Activated CD4-positive, alpha-beta T cell treated with anti-CD3 and anti-CD28 coated beads for 4 hours (primary cell): ENCODE data around the gene USP30.
A peak's percentile ranks its signal among the peaks of the same experiment; 100 is the strongest.
"Not testable (repeated sequence)": the region's sequence is repeated elsewhere in the genome, so short reads cannot be mapped to it uniquely, and the experiment has no call there.

Experiments
- DNase-seq, 2 donors: peaks; one replicate each; pipeline ENCODE4 v3.0.0-alpha.2; 2020

The USP30 gene

DNA sequence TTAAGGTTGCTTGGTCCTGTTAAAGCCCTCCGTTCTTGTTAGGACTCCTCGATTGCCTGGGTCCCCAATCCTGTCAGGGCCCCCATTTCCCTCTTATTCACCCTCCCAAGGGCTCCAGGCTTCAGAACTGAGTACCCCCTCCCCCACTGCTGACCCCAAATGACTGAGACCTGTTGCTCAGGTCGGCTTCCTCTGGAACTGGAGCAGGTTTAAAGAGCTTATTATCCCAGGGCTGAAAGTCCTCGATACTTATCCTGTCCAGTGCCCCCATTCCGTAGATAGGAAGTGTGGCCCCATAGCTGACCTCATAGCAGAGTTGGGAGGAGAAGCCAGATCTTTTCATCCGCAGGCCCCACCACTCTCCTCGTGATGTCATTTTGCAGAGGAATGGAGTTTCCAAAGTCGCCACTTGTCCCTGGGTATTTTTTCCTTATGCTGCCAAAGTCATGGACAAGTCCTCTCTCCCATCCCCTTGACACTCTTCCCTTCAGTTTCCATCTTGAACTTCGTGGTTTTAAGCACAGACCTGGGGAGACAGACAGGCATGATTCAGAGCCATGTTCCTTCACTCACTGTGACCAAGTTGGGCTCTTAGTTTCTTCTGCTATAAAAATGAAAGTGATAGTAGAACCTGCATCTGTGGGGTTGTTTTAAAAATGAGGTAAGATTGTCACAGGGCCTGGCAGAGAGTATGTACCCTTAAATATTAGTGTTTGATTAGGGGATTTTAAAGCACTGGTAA is 1.2 kb downstream of the USP30 start:
- peak; percentile 18 to 33 for DNase-seq

DNA sequence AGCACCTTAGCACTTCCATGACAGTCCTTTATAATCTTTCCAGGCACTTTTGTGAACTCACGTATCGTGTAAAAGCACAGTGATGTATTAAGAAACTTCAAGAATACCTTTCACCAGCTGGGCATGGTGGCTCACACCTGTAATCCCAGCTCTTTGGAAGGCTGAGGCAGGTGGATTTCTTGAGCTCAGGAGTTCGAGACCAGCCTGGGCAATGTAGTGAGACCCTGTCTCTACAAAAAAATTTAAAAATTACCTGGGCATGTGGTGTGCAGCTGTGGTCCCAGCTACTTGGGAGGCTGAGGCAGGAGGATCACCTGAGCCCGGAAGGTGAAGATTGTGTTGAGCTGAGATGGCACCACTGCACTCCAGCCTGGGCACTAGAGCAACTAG is 1.7 kb downstream of the USP30 start:
- not testable (repeated sequence) for DNase-seq

DNA sequence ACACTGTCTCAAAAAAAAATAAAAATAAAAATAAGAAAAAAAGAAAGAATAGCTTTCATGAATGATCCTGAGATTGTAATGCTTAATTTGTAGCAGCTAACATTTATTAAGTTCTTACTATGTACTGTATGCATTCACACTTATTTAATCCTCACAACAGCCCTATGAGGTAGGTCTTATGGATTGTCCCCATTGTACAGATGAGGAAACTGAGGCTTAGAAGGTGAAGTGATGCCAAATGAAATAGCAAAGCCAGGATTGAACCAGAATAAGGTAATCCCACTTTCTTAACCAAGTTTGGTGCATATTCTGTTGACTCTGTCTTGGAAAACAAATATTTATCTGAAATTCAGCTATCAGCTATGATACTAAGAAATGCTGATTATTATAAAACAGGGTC is 2.1 kb downstream of the USP30 start:
- DNase-seq, result no peak

DNA sequence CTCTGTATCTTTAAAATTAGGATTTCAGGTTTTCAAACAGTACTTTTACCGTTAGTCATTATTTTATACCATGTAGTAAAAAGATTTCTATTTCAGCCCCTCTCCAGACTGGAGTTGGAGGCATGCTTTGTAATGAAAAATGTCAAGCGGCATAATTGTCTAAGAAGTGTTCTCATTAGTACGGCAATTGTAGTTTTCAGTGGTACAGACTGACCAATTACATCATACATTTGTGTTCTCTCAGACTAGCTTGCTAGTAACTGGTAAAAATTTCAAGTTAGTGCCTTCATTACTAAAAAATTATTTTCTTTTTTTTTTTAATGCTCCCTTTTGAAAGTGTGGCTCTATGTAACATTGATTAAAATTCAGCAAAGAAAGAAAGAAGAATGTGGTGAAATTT is 4.5 kb downstream of the USP30 start:
- no peak for DNase-seq

DNA sequence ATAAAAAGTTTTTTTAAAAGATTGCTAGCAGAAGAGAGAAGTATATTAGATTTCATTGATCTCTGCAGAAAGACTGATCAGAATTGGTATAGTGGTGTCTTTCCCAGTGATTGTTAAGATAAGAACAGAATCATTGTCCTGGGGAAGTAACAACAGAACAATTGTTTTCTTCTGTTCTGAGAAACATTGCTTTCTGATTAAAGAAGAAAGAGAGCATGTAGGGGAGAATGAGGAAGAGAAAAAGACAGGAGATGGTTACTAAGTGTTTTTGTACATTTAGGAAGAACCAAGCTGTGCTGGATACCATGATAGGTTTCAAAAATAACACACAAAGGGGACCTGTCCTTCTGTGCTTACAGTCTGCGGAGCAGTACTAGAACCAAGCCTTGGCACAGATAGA is 5.0 kb downstream of the USP30 start:
- no peak for DNase-seq

DNA sequence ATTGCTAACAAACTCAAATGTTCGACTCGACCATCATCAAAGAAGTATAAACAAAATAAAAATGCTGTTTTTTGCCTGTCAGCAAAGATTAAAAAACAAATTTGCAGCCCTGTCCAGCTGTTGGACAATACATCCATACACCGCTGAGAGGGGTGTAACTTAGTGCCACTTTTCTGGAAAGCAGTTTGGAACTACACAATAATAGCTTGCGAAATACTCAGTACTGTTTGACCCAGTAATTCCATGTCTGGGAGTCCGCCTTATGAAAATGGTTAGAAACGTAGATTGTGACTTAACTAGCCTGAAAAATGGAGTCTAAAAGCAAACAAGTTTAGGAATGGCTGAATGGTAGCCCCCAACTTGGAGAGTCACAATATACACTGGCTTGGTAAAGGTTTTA is 6.4 kb downstream of the USP30 start:
- DNase-seq, result no peak

DNA sequence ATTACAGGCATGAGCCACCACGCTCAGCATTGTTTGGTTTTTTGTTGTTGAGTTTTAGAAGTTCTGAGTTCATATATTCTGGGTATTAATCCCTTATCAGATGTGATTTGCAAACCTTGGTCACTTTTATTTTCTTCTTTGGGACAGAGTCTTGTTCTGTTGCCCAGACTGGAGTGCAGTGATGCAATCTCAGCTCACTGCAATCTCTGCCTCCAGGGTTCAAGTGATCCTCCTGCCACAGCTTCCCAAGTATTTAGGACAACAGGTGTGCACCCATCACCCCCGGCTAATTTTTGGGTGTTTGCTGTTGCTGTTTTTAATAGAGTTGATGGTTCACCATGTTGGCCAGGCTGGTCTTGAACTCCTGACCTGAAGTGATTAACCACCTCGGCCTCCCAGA is 11.8 kb downstream of the USP30 start:
- DNase-seq, result no peak

DNA sequence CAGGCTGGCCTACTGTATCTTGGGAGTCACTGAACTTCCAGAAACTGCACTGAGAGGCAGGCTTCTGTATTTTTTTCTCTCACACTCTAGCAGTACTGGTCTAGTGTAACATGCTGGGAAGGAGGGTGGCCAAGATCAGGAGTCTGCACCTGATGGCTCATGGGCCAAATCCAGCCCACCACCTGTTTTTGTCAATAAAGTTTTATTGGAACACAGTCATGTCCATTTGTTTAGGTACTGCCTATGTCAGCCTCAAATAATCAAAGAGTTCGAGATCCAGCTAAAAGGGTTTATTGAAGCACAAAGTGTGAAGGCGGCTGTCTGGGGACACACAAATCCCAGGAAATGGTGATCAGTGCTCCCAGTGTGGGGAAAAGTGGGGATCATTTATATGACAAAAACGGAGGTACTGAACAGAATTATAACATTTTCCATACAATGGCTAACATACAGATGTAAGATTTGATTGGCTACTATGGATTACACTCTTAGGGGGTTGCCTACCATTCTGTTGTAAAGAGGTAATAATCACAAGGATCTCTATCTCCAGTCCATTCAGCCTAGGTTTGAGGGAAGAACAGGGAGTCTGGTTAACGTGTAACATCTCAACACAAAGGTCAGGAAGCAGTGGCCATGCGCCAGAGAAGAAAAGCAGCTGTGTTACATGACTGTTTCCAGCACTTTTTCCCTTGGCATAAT is 12.9 kb downstream of the USP30 start:
- no peak for DNase-seq

DNA sequence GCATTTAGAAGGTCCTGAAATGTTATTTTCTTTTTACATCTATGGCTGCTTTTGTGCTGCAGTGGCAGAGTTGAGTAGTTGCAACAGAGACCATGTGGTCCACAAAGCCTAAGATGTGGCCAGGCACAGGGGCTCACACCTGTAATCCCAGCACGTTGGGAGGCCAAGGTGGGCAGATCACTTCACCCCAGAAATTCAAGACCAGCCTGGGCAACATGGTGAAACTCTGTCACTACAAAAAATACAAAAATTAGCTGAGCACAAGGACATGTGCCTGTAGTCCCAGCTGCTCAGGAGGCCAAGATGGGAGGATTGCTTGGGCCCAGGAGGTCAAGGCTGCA is 13.4 kb downstream of the USP30 start:
- DNase-seq, result no peak

DNA sequence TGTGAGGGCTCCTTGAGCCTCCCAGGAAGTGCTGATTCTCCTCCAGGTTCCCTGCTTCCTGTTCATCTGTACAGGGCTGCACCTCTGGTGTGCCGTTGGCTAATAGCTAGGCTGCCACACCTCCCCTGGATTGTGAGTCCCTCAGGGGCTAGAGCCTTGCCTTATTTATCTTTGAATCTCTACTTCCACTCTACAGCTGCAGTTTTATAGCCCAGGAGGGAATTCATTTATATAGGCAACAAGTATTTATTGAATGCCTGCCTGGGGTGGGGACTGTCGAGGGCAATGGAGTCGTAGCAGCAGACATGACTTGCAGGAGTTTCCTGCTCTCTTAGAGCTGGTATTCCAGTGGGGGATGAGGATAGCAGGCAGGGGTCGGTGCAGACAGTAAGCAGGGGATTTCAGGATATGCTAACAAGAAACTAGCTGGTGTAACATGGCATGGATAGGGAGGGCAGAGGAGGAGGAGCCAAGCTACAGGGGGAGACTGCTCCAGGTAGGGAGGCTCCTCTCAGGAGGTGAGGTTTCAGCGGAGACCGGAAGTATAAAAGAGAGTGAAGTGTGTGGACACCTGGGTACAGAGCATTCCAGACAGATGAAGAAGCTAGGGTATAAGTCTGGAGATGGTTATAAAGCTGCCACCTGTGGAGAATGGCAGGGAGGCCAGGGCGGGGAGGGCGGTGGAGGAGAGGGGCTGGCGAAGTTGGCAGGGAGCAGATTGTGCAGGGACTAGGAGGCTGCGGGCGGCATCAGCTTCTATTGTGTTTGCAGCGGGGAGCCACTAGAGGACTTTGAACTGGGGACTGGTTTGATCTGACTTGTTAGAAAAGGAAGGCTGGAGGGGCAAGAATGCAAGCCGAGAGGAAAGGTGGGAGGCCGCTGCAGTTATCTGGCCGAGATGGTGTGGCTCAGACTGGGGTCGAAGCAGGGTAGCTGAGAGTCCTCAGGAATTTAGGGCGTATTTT is 17.2 kb downstream of the USP30 start:
- no peak for DNase-seq

DNA sequence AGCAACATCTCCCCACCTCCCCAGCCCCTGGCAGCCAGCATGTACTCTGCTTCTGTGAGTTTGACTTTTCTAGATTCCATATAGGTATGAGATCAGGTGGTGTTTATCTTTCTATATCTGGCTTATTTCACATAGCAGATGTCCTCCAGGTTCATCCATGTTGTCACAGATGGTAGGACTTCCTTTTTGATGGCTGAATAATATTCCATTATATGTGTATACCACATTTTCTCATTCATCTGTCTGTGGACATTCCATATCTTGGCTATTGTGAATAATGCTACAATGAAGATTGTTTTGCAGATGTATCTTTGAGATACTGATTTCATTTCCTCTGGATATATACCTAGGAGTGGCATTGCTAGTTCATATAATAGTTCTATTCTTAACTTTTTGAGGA is 22.5 kb downstream of the USP30 start:
- DNase-seq, result no peak

DNA sequence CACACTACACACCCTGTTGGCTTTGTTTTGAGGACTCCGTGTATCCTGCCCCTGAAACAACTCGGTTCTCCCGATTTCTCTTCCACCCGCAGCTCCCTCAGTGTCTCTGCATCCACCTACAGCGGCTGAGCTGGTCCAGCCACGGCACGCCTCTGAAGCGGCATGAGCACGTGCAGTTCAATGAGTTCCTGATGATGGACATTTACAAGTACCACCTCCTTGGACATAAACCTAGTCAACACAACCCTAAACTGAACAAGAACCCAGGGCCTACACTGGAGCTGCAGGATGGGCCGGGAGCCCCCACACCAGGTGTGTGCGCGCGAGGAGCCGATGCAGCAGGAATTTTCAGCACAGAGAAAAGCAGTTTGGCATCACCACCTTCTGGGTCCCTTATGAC is 30.4 kb downstream of the USP30 start:
- DNase-seq, result no peak

DNA sequence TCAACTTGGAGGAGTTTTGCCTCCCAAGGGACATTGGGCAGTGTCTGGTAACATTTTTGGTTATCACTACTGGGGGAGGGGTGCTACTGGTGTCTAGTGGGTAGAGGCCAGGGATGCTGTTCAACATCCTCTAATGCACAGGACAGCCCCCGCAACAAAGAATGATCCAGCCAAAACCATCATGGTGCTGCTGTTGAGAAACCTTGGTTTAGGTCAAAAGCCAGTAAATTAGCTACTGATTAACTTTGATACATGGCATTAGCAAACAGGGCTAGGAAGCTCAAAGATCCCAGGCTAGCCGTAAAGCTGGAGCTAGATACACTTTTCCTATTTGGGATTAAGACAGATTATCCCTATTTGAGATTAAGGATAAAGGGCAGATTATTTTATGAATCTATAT is 32.0 kb downstream of the USP30 start:
- no peak for DNase-seq

DNA sequence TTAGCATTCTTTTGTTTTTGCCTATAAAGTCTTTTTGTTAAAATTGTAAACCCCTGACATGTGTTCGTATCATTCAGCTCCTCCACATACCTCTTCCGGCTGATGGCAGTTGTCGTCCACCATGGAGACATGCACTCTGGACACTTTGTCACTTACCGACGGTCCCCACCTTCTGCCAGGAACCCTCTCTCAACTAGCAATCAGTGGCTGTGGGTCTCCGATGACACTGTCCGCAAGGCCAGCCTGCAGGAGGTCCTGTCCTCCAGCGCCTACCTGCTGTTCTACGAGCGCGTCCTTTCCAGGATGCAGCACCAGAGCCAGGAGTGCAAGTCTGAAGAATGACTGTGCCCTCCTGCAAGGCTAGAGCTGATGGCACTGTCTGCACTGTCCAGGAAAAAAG is 33.2 kb downstream of the USP30 start:
- DNase-seq, result no peak

DNA sequence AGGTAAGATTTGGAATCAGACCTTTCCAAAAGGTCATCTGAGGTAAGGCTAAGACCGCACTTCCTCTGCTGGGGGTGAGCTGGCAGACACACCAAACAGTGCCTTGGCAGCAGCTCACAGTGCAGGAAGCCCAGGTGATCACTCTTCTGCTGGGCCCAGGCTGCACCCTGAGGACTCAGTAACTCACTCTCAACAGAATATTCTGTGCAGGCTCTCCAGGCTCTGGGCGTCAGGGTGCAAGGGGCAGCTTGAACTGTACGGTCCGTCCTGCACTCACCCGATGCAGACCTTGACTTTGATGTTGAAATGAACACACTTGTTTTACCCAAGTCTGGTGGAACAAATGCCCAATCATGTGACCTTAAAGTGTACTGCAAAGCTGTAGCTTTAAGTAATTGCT is 34.9 kb downstream of the USP30 start:
- DNase-seq, result no peak

DNA sequence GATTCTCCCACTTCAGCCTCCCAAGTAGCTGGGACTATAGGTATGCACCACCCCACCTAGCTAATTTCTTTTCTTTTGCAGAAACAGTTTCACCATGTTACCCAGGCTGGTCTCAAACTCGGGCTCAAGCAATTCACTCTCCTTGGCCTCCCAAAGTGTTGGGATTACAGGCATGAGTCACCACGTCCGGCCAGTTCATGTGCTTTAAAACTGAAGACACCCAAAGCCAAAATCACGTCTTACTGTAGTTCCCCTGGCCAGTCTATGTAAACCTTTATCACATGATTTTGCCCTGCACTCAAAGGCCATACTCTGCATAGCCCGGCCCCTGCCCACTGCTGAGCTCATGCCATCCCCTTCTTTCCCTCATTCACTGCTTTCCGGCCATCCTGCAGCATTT is 36.4 kb downstream of the USP30 start:
- no peak for DNase-seq

DNA sequence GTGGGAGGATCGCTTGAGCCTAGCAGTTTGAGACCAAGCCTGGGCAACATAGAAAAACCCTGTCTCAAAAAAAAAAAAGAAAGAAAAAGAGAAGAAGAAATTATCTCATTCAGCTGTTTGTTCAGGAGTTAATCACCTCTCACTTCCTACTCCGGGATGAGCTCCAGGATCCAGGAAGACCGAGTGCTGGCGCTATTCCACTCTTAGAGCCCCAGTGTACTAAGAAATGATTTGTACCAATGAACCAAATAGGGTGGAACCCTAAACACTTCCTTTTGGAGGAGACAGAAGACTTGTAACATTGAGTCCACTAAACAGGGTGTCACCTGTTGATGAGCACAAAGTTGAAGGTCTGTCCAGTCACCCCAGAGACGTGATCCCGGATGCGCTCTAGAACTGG is 37.3 kb downstream of the USP30 start:
- no peak for DNase-seq

DNA sequence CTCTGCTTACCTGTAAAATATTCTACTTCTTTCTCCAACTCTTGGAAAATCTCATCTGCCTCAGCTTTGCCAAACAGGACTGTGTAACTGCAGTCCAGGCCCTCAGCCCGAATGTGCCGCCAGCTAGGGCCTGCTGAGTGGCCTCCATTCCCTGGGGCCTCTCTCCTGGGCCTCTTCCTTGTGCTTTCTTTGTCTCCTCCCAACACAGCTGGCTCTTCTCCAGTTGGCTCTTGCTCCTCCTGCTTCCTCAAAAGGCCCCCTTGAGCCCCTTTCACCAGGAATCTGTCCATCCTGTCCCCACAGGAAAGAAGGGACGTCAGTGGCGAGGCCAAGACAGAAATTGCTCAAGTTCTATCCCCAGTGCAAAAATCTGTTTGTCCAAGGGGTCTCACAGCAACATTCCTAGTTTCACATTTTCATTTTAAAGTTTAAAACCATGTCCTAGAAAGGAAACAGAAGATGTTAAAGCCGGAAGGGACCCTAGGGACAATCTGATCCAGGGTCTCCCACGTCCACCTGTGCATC is 40.2 kb downstream of the USP30 start:
- DNase-seq, result no peak

DNA sequence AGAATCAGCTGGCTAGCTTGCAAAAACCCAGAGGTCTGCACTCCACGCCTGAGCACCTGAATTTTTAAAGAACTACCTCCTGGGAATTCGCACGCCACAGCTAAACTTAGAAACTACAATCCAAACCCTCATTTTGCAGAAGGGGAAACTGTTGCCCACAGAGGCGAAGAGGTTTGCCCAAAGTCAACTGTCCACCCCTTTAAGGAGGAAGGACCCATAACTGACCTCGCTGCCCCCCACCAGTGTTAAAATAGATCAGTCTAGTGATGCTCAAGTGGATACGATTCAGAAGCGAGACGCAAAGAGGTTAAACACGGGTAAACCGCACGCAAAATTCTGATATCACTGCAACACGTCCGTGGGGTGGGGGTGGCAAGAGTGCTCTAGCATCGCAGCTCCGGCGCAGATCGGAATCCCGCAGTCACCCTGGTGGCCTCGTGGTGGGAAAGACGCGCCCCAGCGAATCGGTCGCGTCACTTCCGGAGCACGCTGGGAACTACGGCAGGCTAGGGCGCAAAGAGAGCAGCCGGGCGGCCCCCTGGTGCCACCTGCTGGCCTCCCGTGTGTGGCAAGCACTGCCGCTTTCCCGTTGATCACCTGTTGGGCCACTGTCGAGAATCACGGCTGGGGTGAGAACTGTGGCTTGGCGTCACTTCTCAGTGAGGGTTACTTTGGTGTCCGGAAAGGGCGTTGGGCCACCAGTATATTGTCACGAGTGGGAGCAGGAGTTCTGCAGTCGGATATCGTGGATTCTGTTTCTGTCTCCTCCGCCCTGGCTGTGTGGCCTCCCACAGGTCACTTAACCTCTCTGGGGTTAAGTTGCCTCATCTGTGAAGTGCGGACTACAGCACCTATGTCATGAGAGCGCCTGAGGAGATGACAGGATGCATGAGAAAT is 40.9 kb downstream of the USP30 start, which contains the start of gene ALKBH2:
Gene ALKBH2 (minus strand): TSS at position 451 of the 897 bp plus-strand sequence. CDS start 686 bp downstream, outside the sequence.
- peak; percentile 94 for DNase-seq

DNA sequence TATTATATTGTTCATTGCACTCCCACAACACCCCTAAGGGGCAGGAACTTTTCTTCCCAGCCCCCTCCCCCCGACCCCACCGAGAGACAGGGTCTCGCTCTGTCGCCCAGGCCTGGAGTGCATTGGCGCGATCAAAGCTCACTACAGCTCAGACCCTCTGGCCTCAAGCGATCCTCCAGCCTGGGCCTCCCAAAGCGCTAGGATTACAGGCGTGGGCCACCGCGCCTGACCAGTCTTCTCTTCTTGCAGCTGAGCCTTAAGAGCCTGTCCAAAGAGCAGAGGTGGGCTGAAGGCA is 44.7 kb downstream of the USP30 start:
- DNase-seq, result no peak

DNA sequence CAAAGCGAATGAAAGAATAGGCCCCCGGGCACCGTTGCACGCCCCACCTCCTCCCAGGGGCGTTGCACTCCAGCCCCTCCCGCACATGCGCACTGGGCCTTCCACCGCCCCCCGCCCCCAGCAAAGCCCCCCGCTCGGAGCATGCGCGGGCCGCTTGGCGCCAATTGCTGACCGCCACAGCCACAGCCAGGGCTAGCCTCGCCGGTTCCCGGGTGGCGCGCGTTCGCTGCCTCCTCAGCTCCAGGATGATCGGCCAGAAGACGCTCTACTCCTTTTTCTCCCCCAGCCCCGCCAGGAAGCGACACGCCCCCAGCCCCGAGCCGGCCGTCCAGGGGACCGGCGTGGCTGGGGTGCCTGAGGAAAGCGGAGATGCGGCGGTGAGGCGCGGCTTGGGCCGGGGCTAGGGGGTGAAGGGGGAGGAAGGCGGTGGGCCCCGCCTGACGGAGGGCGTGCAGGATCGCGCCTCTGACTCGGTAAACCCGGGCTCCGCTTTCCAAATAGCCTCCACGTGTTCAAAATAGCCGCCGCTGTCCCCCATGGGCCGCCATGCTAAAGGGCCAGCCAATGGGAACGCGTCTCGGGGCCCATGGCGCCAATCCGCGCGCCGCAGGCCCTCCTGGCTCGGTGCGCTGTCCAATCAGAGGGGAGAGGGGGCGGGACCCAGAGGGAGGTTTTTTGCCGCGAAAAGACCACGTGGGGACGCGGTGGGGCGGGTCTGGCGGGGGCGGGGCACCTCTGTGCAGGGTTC is 45.2 kb downstream of the USP30 start, which contains the start of gene UNG:
Gene UNG (plus strand): TSS at position 163 of the 748 bp plus-strand sequence. CDS start 83 bp downstream, at position 246.
- DNase-seq, result peak; percentile 96 to 97
